OCI-LY1 (cell line): Measurements from ENCODE around the gene DNAAF8.

Experiments
- EZH2 ChIP-seq: fragments of 200-600 bp; sonication (generic), shearing (Covaris generic); IDR thresholded peaks from 2 replicates; pipeline ENCODE4 v1.8.0; 2017; ENCODE audit warnings: borderline replicate concordance, mixed run types, mild to moderate bottlenecking, antibody characterized with exemption, low read length, moderate library complexity, mixed read lengths
- TF ChIP-seq, protein P1 (sequence below): fragments of 200-600 bp; sonication (generic), shearing (Covaris generic); IDR thresholded peaks from 2 replicates; pipeline ENCODE4 v1.5.1; 2017; ENCODE audit warnings: mild to moderate bottlenecking, antibody characterized with exemption, low read length, moderate library complexity, mixed read lengths

DNA sequence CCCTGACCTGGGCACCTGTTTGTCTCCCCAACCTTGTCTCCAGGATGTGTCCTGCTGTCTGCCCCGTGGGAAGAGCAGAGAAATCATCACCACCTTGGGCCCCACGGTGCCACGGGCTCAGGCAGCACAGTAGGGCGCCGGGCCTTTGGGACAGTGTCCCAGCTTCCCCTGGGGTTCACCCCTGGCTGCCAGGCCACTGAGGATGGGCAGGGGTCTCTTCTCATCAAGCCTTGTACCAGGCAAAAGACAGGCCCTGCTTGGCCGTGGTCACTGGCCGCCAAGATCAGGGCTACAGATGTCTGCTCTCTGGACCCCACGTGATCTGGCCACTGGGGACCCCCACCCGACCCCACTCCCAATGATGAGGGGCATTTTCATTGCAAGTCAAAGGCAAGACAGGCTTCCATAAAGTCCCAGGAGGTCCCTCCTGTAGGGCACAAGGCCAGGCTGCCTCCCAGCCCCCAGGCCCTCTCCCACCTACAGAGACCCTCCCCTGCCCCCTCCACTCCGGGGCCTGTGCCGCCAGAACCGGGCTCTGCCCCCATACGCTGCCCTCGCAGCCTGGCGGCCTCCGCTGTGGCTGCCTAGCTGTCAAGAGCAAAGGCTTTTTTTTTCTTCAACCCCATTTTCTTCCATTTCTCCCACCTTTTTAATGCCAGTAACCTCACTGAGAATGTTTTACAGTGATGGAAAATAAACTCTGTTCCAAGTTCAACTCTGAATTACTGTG is 14.5 kb downstream of the DNAAF8 start:
- TF ChIP-seq, protein P1, sequence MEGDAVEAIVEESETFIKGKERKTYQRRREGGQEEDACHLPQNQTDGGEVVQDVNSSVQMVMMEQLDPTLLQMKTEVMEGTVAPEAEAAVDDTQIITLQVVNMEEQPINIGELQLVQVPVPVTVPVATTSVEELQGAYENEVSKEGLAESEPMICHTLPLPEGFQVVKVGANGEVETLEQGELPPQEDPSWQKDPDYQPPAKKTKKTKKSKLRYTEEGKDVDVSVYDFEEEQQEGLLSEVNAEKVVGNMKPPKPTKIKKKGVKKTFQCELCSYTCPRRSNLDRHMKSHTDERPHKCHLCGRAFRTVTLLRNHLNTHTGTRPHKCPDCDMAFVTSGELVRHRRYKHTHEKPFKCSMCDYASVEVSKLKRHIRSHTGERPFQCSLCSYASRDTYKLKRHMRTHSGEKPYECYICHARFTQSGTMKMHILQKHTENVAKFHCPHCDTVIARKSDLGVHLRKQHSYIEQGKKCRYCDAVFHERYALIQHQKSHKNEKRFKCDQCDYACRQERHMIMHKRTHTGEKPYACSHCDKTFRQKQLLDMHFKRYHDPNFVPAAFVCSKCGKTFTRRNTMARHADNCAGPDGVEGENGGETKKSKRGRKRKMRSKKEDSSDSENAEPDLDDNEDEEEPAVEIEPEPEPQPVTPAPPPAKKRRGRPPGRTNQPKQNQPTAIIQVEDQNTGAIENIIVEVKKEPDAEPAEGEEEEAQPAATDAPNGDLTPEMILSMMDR, result no peak
- TF ChIP-seq EZH2, result no peak
